Upper lobe of right lung (tissue), 1 donor: ENCODE results near the gene NUP205. TPM values are rescaled to one million over a fixed set of nuclear protein-coding genes. Genes with fewer than 3 reads are reported as not detected.
"Not testable (repeated sequence)": the region's sequence is repeated elsewhere in the genome, so short reads cannot be mapped to it uniquely, and the experiment has no call there.

Source experiments
- ATAC-seq: fragments of 200-7000 bp; cut with Tn5 transposase; one replicate; pipeline ENCODE4 v1.9.1; 2020; ENCODE audit warnings: mild to moderate bottlenecking, moderate library complexity
- DNase-seq: peaks from one replicate; pipeline ENCODE4 v3.0.0-alpha.2; 2020
- H3K27ac ChIP-seq: fragments of 200-600 bp; one replicate; pipeline ENCODE4 v1.8.0; 2022
- H3K27me3 ChIP-seq: fragments of 200-600 bp; one replicate; pipeline ENCODE4 v1.8.0; 2022; ENCODE audit warnings: mild to moderate bottlenecking
- H3K36me3 ChIP-seq: fragments of 200-600 bp; one replicate; pipeline ENCODE4 v1.8.0; 2022
- H3K4me1 ChIP-seq: fragments of 200-600 bp; one replicate; pipeline ENCODE4 v1.8.0; 2022
- H3K4me3 ChIP-seq: fragments of 200-600 bp; one replicate; pipeline ENCODE4 v1.8.0; 2022; ENCODE audit warnings: mild to moderate bottlenecking
- H3K9me3 ChIP-seq: fragments of 200-600 bp; one replicate; pipeline ENCODE4 v1.8.0; 2022
- CTCF ChIP-seq: fragments of 200-600 bp; IDR thresholded peaks from one replicate; pipeline ENCODE4 v1.8.0; 2022; ENCODE audit warnings: antibody characterized with exemption
- intact Hi-C: fragments of 100-400 bp; cut with DNase I; formaldehyde crosslinking; loops from one replicate; pipeline ENCODE4 v1.11.0; 2022
- total RNA-seq: library from RNA; stranded (reverse); fragmentation: NEBNext Ultra II Directional; extraction: Animal tissue kit (Norgen Biotek cat#: 25700); gene quantifications from one replicate; pipeline ENCODE4 v1.2.1, GENCODE V29; 2021
- donor health status: DM: no; HTN: yes; CAD: no; lungs with severe emphysema.

The NUP205 gene
- total RNA-seq, 1 donor from 2014 or later = 34.3 TPM

GRCh38 chr7:135690566-135690965, 132.8 kb downstream of the NUP205 start:
- no peak for TF ChIP-seq CTCF

GRCh38 chr7:135692055-135692454, 134.3 kb downstream of the NUP205 start:
- Histone ChIP-seq H3K27me3 (no peaks in the 10 kb centered on the region), H3K4me3 (no peak overlapping the region), H3K4me1 (no peaks in the 10 kb centered on the region), H3K36me3 (peaks cover 9% of the 10 kb centered on the region), H3K9me3 (no peaks in the 10 kb centered on the region), H3K27ac (no peak overlapping the region)
- no peak for ATAC-seq
- intact Hi-C loops = no loop called here
- no peak for TF ChIP-seq CTCF
- DNase-seq = no peak

More at GRCh38 chr7:135690566-135690965, 132.8 kb downstream of the NUP205 start:
- no peaks in the 10 kb centered on the region for H3K4me1 ChIP-seq
- no peaks in the 10 kb centered on the region for H3K9me3 ChIP-seq
- H3K27me3 ChIP-seq = no peaks in the 10 kb centered on the region
- DNase-seq = no peak
- H3K27ac ChIP-seq = no peak overlapping the region
- H3K4me3 ChIP-seq = no peak overlapping the region
- ATAC-seq = no peak
- H3K36me3 ChIP-seq = peaks cover 9% of the 10 kb centered on the region
- intact Hi-C loops = no loop called here

- DNase-seq, ATAC-seq, H3K9me3 ChIP-seq, H3K27me3 ChIP-seq, intact Hi-C loops, H3K4me3 ChIP-seq, H3K4me1 ChIP-seq, H3K36me3 ChIP-seq, H3K27ac ChIP-seq: not testable (repeated sequence)
Measured at GRCh38 chr7:135692606-135693005, 134.9 kb downstream of the NUP205 start.

- Histone ChIP-seq H3K27ac (no peak overlapping the region), H3K36me3 (peaks cover 9% of the 10 kb centered on the region), H3K4me3 (no peak overlapping the region), H3K27me3 (no peaks in the 10 kb centered on the region), H3K9me3 (no peaks in the 10 kb centered on the region), H3K4me1 (no peaks in the 10 kb centered on the region)
- no peak for TF ChIP-seq CTCF
- DNase-seq (no peak), ATAC-seq (no peak)
- intact Hi-C loops = no loop called here
Measured at GRCh38 chr7:135693558-135693957, 135.8 kb downstream of the NUP205 start.

- no peak for TF ChIP-seq CTCF
- no peak for ATAC-seq
- no peak for DNase-seq
- H3K27ac ChIP-seq = no peak overlapping the region
- no peaks in the 10 kb centered on the region for H3K4me1 ChIP-seq
- no peaks in the 10 kb centered on the region for H3K9me3 ChIP-seq
- H3K27me3 ChIP-seq = no peaks in the 10 kb centered on the region
- no peak overlapping the region for H3K4me3 ChIP-seq
- intact Hi-C loops = no loop called here
- H3K36me3 ChIP-seq = no peaks in the 10 kb centered on the region
Measured at GRCh38 chr7:135697276-135698049, 139.7 kb downstream of the NUP205 start.

Other genes with a start within 250 kb of the NUP205 start
- gene CNOT4, start 47.8 kb upstream of the NUP205 start, total RNA-seq = 25.8 TPM
- gene STMP1, start 104.6 kb downstream of the NUP205 start, total RNA-seq = 23.4 TPM
- not detected for gene SLC13A4, start 170.3 kb downstream of the NUP205 start, total RNA-seq
- 6.8 TPM for gene FAM180A, start 190.9 kb downstream of the NUP205 start, total RNA-seq